CD14-positive monocyte (primary cell): Measurements from ENCODE around the gene PIP4K2B. TPM values are rescaled to one million over a fixed set of nuclear protein-coding genes. Genes with fewer than 3 reads are reported as not detected.

ENCODE experiments used
- DNase-seq, 3 donors: peaks; one replicate each; pipeline ENCODE4 v3.0.0-alpha.2; 2011 to 2022
- H2AFZ ChIP-seq: 2 replicates; pipeline ENCODE4 v1.6.0; 2012; ENCODE audit warnings: mild to moderate bottlenecking, low read depth, low read length, inconsistent platforms; ENCODE audit not compliant: insufficient read depth, poor library complexity, severe bottlenecking
- H3K27ac ChIP-seq, 2 donors: 1 replicate in 1 of 2; 2 replicates in 1 of 2; pipeline ENCODE4 v1.5.1; 2012 to 2013; ENCODE audit warnings: low read length in 2 of 2, control low read depth in 1 of 2, inconsistent platforms in 1 of 2, low read depth in 1 of 2, mild to moderate bottlenecking in 1 of 2
- H3K27me3 ChIP-seq, 2 donors: one replicate each; pipeline versions ENCODE4 v1.6.0 to v1.6.1; 2011 to 2013; ENCODE audit warnings: low read length in 2 of 2; ENCODE audit not compliant: control insufficient read depth in 2 of 2, insufficient read depth in 2 of 2
- H3K36me3 ChIP-seq, 2 donors: replicated peaks in 1 of 2; 1 replicate in 1 of 2; 2 replicates in 1 of 2; pipeline versions ENCODE4 v1.5.1 to v1.6.1; 2012 to 2013; ENCODE audit warnings: low read length in 2 of 2, control low read depth in 1 of 2, inconsistent platforms in 1 of 2, mild to moderate bottlenecking in 1 of 2; ENCODE audit not compliant: insufficient read depth in 2 of 2, control insufficient read depth in 1 of 2
- H3K4me1 ChIP-seq, 2 donors: 1 replicate in 1 of 2; 2 replicates in 1 of 2; pipeline versions ENCODE4 v1.5.1 to v1.6.1; 2012 to 2013; ENCODE audit warnings: low read length in 2 of 2, control low read depth in 1 of 2, inconsistent platforms in 1 of 2, mild to moderate bottlenecking in 1 of 2, moderate library complexity in 1 of 2; ENCODE audit not compliant: insufficient read depth in 2 of 2, control insufficient read depth in 1 of 2
- H3K4me2 ChIP-seq: replicated peaks from 2 replicates; pipeline ENCODE3; 2012; ENCODE audit warnings: low read length, moderate library complexity, mild to moderate bottlenecking; ENCODE audit not compliant: poor library complexity, severe bottlenecking; ENCODE audit errors: extremely low read depth
- H3K4me3 ChIP-seq, 3 experiments: fragments of 200-600 bp in 1 of 3; sonication (generic) in 1 of 3; replicated peaks in 1 of 3; 1 replicate in 2 of 3; 2 replicates in 1 of 3; pipeline ENCODE4 v1.5.1; 2011 to 2013; ENCODE audit warnings: low read length in 3 of 3, mild to moderate bottlenecking in 3 of 3, control low read depth in 2 of 3, low read depth in 2 of 3, inconsistent platforms in 1 of 3, moderate library complexity in 1 of 3
- H3K79me2 ChIP-seq: 2 replicates; pipeline ENCODE4 v1.6.0; 2012; ENCODE audit warnings: mild to moderate bottlenecking, control low read depth, inconsistent platforms, low read length, moderate library complexity; ENCODE audit not compliant: insufficient read depth
- H3K9ac ChIP-seq: 2 replicates; pipeline ENCODE4 v1.6.0; 2017; ENCODE audit warnings: low read length, mild to moderate bottlenecking; ENCODE audit not compliant: insufficient read depth, poor library complexity, severe bottlenecking
- H3K9me3 ChIP-seq, 2 donors: replicated peaks in 1 of 2; 1 replicate in 1 of 2; 2 replicates in 1 of 2; pipeline versions ENCODE4 v1.5.1 to v1.6.1; 2012 to 2013; ENCODE audit warnings: low read length in 2 of 2, control low read depth in 1 of 2; ENCODE audit not compliant: control insufficient read depth in 1 of 2, insufficient read depth in 1 of 2
- H4K20me1 ChIP-seq: 2 replicates; pipeline ENCODE4 v1.6.0; 2012; ENCODE audit warnings: mild to moderate bottlenecking, low read length, control low read depth, moderate library complexity; ENCODE audit not compliant: insufficient read depth
- H3K27ac Mint-ChIP-seq, 7 donors: one replicate each; pipeline ENCODE4 v1.8.0; 2020; ENCODE audit warnings: mild to moderate bottlenecking in 7 of 7, mixed read lengths in 7 of 7, moderate library complexity in 6 of 7, inconsistent platforms in 2 of 7
- H3K27me3 Mint-ChIP-seq, 3 donors: one replicate each; pipeline ENCODE4 v1.8.0; 2021 to 2022; ENCODE audit warnings: low read depth in 3 of 3, mild to moderate bottlenecking in 3 of 3, mixed read lengths in 3 of 3, moderate library complexity in 3 of 3, inconsistent platforms in 1 of 3
- H3K36me3 Mint-ChIP-seq, 2 donors: one replicate each; pipeline ENCODE4 v1.8.0; 2020; ENCODE audit warnings: mixed read lengths in 2 of 2, inconsistent platforms in 1 of 2, mild to moderate bottlenecking in 1 of 2
- H3K4me1 Mint-ChIP-seq: one replicate; pipeline ENCODE4 v1.8.0; 2020; ENCODE audit warnings: mild to moderate bottlenecking, mixed read lengths
- H3K4me3 Mint-ChIP-seq, 2 donors: one replicate each; pipeline ENCODE4 v1.8.0; 2020; ENCODE audit warnings: mild to moderate bottlenecking in 2 of 2, mixed read lengths in 2 of 2, moderate library complexity in 1 of 2
- H3K9me3 Mint-ChIP-seq, 7 donors: one replicate each; pipeline ENCODE4 v1.8.0; 2020 to 2022; ENCODE audit warnings: mixed read lengths in 7 of 7, mild to moderate bottlenecking in 6 of 7, moderate library complexity in 6 of 7, inconsistent platforms in 2 of 7
- WGBS: methylation state at CpG from one replicate; pipeline ENCODE4 v1.1.5; 2013; ENCODE audit warnings: missing lambda C conversion rate; ENCODE audit not compliant: insufficient coverage; 5-methylcytosine and 5-hydroxymethylcytosine counted together
- intact Hi-C, 2 donors: fragments of 100-400 bp; cut with micrococcal nuclease; formaldehyde crosslinking; loops; one replicate each; pipeline versions ENCODE4 v1.15.0 to v1.15.1; 2023
- polyA minus RNA-seq: library from RNA; depleted of rRNA, polyadenylated mRNA; stranded (reverse); fragments of >200 nt; gene quantifications from 2 replicates; pipeline ENCODE4 v1.2.3, GENCODE V29; 2012
- polyA plus RNA-seq, 3 donors: library from polyadenylated mRNA; depleted of rRNA in 1 of 3; unstranded in 2 of 3; stranded (reverse) in 1 of 3; fragments of 300-500 nt in 2 of 3; fragments of >200 nt in 1 of 3; fragmentation: Illumina TruSeq in 2 of 3; gene quantifications; 1 replicate in 2 of 3; 2 replicates in 1 of 3; pipeline ENCODE4 v1.2.3, GENCODE V29; 2012 to 2021
- total RNA-seq, 12 experiments: library from RNA in 1 of 12; stranded (reverse) in 1 of 12; fragments of 120-200 nt in 1 of 12; gene quantifications; one replicate each; pipeline ENCODE4 v1.2.4 and lab custom pipeline; 2013 to 2026; ENCODE audit warnings: mixed read lengths in 6 of 12, inconsistent platforms in 1 of 12
- TF ChIP-seq, protein P1 (sequence below): fragments of 200-600 bp; IDR thresholded peaks from one replicate; pipeline ENCODE4 v1.8.0; 2022; ENCODE audit warnings: antibody characterized with exemption, mild to moderate bottlenecking

The PIP4K2B gene
- 14.8 TPM for total RNA-seq (2013)
- polyA plus RNA-seq (10 to 100 TPM in 1 of 3 donors, 1 to 10 TPM in 2; 4.4 to 20.2 (median 4.6) TPM), polyA minus RNA-seq (6.0 and 11.9 TPM in 2 replicates), total RNA-seq (lab: John Stamatoyannopoulos, UW) (7.5 to 39.1 (median 30.9) reads per million in 11 experiments)

DNA sequence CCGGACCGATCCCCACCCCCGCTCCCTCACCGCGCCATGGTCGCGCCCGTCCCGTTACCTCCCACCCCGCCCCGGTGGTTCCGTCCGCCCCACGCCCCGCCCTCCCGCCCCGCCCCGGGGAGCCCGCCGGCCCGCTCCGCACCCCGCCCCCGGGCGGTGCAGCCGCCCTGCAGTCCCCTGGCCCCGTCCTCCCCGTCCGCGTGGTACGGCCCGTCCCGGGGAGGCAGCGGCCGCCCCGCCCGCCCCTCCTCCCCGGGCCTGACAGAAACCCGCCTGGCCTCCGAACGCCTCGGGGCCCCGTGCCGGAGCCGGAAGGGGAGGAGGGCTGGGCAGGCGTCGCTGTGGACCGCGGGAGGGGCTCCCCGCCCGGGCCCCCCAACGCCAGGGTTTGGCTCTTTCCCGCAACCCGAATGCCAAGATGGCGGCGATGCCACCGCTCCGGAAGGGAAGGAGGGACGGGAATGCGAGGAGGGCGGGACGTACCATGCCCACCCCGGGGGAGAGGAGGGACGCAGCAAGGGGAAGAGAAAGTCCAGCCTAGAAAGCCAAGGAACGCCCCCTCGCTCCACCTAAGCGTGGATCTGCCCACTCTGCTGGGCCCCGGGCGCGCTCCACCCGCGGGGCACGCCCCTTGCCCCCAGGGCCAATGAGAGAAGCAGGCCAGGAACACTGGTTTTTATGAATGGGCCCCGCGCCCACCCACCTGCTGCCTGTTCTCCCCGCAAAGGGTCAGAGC is at the start of gene PIP4K2B:
Gene PIP4K2B, minus strand, starts transcription at position 56 of the 736 bp plus-strand sequence. CDS start 132 bp downstream, outside the sequence.
- DNase-seq = peak; percentile 96 to 97 (median 97)
- peak within 1 kb of the TSS; percentile 73 to 97 (median 87) for H3K4me3 ChIP-seq
- H3K36me3 Mint-ChIP-seq = peaks cover 41 to 44% of the 10 kb centered on the region in 2 donors
- H3K9me3 ChIP-seq = no peaks in the 10 kb centered on the region
- H2AFZ ChIP-seq = peak within 1 kb of the TSS; percentile 87
- peak within 1 kb of the TSS; percentile 95 for H3K9ac ChIP-seq
- peaks cover 32% of the 10 kb centered on the region for H3K4me1 Mint-ChIP-seq
- TF ChIP-seq, protein P1, sequence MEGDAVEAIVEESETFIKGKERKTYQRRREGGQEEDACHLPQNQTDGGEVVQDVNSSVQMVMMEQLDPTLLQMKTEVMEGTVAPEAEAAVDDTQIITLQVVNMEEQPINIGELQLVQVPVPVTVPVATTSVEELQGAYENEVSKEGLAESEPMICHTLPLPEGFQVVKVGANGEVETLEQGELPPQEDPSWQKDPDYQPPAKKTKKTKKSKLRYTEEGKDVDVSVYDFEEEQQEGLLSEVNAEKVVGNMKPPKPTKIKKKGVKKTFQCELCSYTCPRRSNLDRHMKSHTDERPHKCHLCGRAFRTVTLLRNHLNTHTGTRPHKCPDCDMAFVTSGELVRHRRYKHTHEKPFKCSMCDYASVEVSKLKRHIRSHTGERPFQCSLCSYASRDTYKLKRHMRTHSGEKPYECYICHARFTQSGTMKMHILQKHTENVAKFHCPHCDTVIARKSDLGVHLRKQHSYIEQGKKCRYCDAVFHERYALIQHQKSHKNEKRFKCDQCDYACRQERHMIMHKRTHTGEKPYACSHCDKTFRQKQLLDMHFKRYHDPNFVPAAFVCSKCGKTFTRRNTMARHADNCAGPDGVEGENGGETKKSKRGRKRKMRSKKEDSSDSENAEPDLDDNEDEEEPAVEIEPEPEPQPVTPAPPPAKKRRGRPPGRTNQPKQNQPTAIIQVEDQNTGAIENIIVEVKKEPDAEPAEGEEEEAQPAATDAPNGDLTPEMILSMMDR = no peak
- peak within 1 kb of the TSS; percentile 88 to 93 for H3K27ac ChIP-seq
- under 1% methylated on average over 56 of the region's 76 CpGs for WGBS
- peaks cover 0 to 1% (median 0%) of the 10 kb centered on the region in 7 donors for H3K9me3 Mint-ChIP-seq
- no peaks in the 10 kb centered on the region for H3K27me3 Mint-ChIP-seq
- H3K4me3 Mint-ChIP-seq = peak within 1 kb of the TSS; percentile 96 to 98
- H3K79me2 ChIP-seq = peaks cover 45% of the 10 kb centered on the region
- H3K4me2 ChIP-seq = peak within 1 kb of the TSS; percentile 99
- H3K4me1 ChIP-seq = peaks cover 25 to 27% of the 10 kb centered on the region in 2 donors
- no peaks in the 10 kb centered on the region for H3K27me3 ChIP-seq
- intact Hi-C loops = loop anchor here (1.0 to 10.0 kb wide), 3 partner anchors 45 to 97 kb away; partner anchors contain the start of gene PSMB3 (in 2 of the 2)
- H3K27ac Mint-ChIP-seq = peak within 1 kb of the TSS; percentile 84 to 94 (median 91)
- peaks cover 32 to 55% of the 10 kb centered on the region in 2 donors for H3K36me3 ChIP-seq
- peaks cover 31% of the 10 kb centered on the region for H4K20me1 ChIP-seq

DNA sequence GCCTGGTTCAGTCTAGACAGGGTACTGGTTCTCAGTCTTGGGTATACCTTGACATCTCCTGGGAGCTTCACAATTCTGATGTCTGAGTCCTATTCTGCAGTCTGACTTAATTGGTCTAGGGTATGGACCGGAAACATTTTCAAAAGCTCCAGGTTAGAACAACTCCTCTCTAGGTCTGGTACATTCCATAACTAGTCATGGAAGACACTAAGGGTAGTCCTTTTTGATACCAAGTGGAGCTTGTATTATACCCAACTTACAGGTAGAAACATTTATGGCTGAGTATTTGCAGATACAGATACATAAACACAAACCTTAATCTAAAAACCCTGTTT is 49.2 kb upstream of the PIP4K2B start:
- no CpG with 5 or more reads among the region's 1 CpG for WGBS
- H3K4me2 ChIP-seq = no peak overlapping the region
- H3K4me1 ChIP-seq = peaks cover 23 to 25% of the 10 kb centered on the region in 2 donors
- H3K79me2 ChIP-seq = peaks cover 44% of the 10 kb centered on the region
- no peaks in the 10 kb centered on the region for H3K27me3 ChIP-seq
- TF ChIP-seq, protein P1 = no peak
- H3K27ac ChIP-seq = no peak overlapping the region
- H3K4me3 ChIP-seq = no peak overlapping the region
- H2AFZ ChIP-seq = no peak overlapping the region
- H3K36me3 ChIP-seq = peaks cover 52 to 55% of the 10 kb centered on the region in 2 donors
- peaks cover 0 to 2% (median 0%) of the 10 kb centered on the region in 7 donors for H3K9me3 Mint-ChIP-seq
- peaks cover 56% of the 10 kb centered on the region for H4K20me1 ChIP-seq
- no peak for DNase-seq
- no peaks in the 10 kb centered on the region for H3K9me3 ChIP-seq
- no peak overlapping the region for H3K9ac ChIP-seq
- peaks cover 35% of the 10 kb centered on the region for H3K4me1 Mint-ChIP-seq
- peaks cover 0 to 4% (median 0%) of the 10 kb centered on the region in 3 donors for H3K27me3 Mint-ChIP-seq
- no peak overlapping the region for H3K27ac Mint-ChIP-seq
- no peak overlapping the region for H3K4me3 Mint-ChIP-seq
- intact Hi-C loops = no loop called here
- H3K36me3 Mint-ChIP-seq = peaks cover 52 to 64% of the 10 kb centered on the region in 2 donors
